ENCODE data around the gene SLC16A3.

SLC16A3 gene

DNA sequence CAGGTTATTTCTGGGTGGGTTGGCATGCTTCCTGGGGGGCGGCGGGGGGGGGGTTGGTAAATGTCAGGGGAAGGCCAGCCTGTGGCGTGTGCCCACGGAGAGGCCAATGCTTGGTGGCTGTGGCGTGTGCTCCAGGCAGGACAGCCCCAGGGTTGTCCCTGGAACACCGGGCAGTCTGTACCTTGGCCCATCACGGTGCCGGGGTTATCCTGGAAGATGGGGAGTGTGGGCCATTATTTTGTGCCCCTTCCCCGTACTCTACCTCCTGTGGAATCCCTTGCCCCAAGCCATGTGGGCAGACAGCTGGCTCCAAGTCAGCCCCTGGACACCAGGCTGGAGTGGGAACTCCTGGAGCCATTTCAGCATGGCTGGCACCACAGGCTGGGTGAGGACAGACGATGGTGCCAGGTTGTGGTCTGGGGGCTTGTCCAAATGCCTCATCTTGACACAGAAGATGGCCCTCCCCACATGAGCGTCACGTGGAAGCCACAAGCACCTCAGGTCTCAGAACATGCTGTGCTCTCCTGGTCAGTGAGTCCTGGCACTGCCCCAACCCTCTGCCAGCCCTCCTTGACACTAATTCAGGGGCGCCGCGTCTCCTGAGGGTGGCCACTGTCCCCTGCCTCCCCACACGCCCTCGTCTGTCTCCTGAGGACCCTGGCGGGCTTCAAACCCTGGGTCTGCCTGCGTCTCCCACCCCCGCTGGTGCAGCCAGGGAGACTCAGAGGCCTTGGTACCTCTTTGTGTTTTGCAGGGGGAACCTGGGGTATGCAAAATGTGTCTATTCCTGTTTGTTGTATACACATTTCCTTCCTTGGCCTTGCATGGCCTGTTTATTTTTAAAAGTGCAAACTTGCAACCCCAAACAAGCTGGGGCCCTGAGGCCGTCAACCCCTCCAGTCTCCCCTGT lies 4.3 kb downstream of the SLC16A3 start:
- no peak overlapping the region for H3K4me3 ChIP-seq (ENCODE audit: low read depth, low read length)

DNA sequence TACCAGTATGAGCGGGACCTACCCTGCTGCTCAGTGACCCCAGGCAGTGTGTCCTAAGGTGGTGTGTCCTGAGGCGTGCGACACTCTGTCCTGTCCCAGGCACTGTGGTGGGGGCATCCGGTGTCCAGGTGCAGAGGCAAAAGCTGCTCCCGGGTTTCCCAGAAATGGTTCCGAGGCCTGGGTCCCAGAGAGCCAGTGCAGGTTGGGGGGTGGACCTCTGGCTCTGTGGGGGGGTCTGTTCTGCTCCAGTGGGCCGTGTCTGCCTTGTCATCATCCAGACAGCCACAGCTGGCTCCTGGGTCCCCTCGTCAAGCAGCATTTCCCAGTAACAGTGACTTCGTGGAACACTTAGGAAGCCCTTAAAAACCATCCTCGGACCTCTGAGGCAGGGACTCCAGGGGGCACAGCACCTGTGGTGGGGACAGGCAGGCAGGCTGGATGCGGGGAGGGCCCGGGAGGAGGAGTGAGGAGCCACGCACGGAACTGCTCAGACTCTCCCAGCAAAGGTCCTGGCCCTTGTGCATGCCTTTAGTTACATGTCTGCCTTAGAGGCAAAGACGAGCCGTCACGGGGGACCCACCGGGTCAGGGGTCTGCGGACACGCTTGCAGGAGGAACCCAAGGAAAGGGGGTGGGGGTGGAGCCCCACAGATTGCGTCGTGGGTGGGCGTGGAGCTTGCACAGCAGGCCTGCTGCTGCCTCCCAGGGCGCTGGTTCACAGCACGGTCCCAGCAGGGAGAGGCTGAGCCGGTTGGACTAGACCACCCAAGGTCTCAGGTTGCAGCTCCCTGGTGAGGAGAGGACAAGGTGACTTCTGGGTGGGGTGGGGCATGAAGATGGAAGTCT lies 5.6 kb downstream of the SLC16A3 start:
- no peak for DNase-seq (ENCODE audit: low read depth)
- no peak overlapping the region for H3K4me3 ChIP-seq (ENCODE audit: low read depth, low read length)

More for the DNA sequence above, 4.3 kb downstream of the SLC16A3 start:
- no peak for DNase-seq (ENCODE audit: low read depth)

GRCh38 chr17:82235056-82235774 lies 6.4 kb downstream of the SLC16A3 start:
- no peak for DNase-seq (ENCODE audit: low read depth)
- no peak overlapping the region for H3K4me3 ChIP-seq (ENCODE audit: low read depth, low read length)

DNA sequence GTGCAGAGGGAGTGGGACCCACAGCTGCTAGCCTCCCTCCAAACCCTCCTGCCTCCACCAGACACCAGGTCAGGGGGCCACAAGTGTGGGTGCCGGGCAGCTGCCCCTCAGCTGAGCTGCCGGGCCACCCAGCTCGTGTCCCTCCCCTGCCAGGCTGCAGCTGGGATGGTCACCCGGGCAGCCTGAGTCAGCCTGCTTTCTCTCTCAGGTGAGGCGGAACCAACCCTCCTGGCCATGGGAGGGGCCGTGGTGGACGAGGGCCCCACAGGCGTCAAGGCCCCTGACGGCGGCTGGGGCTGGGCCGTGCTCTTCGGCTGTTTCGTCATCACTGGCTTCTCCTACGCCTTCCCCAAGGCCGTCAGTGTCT lies 6.9 kb downstream of the SLC16A3 start:
- H3K4me3 ChIP-seq (ENCODE audit: low read depth, low read length), result no peak overlapping the region
- DNase-seq (ENCODE audit: low read depth), result no peak

- no peak for DNase-seq (ENCODE audit: low read depth)
- H3K4me3 ChIP-seq (ENCODE audit: low read depth, low read length), result no peak overlapping the region
Measured at GRCh38 chr17:82236142-82236971, 7.5 kb downstream of the SLC16A3 start.

DNA sequence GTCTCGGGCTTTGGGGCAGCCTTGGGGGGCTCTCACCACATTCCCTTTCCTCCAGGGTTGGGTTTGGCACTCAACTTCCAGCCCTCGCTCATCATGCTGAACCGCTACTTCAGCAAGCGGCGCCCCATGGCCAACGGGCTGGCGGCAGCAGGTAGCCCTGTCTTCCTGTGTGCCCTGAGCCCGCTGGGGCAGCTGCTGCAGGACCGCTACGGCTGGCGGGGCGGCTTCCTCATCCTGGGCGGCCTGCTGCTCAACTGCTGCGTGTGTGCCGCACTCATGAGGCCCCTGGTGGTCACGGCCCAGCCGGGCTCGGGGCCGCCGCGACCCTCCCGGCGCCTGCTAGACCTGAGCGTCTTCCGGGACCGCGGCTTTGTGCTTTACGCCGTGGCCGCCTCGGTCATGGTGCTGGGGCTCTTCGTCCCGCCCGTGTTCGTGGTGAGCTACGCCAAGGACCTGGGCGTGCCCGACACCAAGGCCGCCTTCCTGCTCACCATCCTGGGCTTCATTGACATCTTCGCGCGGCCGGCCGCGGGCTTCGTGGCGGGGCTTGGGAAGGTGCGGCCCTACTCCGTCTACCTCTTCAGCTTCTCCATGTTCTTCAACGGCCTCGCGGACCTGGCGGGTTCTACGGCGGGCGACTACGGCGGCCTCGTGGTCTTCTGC lies 8.4 kb downstream of the SLC16A3 start:
- H3K4me3 ChIP-seq (ENCODE audit: low read depth, low read length), result no peak overlapping the region
- DNase-seq (ENCODE audit: low read depth), result no peak

DNA sequence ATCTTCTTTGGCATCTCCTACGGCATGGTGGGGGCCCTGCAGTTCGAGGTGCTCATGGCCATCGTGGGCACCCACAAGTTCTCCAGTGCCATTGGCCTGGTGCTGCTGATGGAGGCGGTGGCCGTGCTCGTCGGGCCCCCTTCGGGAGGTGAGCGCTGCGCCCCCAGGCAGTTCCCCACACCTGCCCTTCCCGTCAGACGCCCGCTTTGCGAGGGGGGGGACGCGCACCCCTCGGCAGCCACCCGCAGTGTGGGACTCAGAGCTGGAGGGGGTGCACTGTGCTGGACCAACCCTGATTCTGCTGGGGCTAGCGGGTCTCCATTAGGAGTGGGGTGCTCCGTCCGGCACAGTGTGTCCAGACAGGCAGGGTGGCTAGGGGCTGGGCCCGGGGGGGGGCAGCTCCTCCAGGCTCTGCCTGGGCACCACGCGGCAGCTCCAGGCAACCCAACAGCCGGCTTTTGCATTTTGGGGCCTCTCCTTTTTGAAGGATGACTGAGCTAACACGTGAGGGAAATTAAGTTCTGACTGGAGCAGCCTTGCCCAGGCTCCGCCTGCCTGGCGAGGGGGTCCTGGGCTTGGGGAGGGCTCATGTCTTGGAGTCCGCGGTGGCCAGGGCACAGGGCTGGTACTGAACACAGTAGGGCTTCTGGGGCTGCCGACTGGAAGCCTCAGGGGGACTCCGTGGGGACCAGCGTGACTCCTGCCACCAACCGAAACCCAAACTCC lies 9.1 kb downstream of the SLC16A3 start:
- no peak overlapping the region for H3K4me3 ChIP-seq (ENCODE audit: low read depth, low read length)
- DNase-seq (ENCODE audit: low read depth), result no peak

DNA sequence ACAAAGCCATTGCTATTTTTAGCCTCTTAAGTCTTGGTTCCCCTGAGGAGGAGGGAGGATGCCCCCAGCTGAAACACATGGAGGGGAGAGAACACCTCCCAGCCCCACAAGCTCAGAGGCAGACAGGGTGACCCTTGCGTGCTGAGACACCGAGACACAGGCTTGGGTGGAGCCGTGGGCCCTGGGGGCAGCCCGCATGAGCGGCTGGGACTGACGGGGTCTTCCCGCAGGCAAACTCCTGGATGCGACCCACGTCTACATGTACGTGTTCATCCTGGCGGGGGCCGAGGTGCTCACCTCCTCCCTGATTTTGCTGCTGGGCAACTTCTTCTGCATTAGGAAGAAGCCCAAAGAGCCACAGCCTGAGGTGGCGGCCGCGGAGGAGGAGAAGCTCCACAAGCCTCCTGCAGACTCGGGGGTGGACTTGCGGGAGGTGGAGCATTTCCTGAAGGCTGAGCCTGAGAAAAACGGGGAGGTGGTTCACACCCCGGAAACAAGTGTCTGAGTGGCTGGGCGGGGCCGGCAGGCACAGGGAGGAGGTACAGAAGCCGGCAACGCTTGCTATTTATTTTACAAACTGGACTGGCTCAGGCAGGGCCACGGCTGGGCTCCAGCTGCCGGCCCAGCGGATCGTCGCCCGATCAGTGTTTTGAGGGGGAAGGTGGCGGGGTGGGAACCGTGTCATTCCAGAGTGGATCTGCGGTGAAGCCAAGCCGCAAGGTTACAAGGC lies 9.8 kb downstream of the SLC16A3 start:
- DNase-seq (ENCODE audit: low read depth), result no peak
- H3K4me3 ChIP-seq (ENCODE audit: low read depth, low read length), result no peak overlapping the region

DNA sequence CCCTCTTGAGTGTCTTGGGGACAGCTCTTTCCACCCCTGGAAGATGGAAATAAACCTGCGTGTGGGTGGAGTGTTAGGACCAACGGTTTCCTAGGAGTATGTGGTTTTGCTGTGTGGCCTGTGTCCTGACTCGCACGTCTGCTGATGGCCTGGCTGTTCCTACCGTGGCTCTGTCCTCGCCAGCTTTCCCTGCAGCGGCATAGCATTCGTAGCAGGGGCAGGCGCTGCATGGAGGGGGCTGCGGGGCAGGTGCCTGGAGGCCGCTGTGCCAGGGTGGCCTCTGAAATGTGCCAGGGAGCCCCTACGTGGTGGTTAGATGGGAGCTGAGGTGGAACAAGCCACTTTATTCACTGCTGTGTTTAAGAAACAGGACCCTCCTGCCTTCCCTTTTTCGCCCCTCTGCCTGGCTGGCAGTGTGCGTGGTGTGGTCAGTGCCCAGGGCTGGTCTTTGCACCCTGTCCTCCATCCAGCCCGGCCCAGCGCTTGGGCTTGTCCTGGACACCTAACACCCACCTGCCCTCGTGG lies 10.6 kb downstream of the SLC16A3 start:
- H3K4me3 ChIP-seq (ENCODE audit: low read depth, low read length), result no peak overlapping the region
- no peak for DNase-seq (ENCODE audit: low read depth)

GRCh38 chr17:82239926-82240505 lies 11.2 kb downstream of the SLC16A3 start:
- no peak overlapping the region for H3K4me3 ChIP-seq (ENCODE audit: low read depth, low read length)
- no peak for DNase-seq (ENCODE audit: low read depth)

- H3K4me3 ChIP-seq (ENCODE audit: low read depth, low read length), result no peak overlapping the region
- DNase-seq (ENCODE audit: low read depth), result no peak
Measured at GRCh38 chr17:82240506-82241182, 11.8 kb downstream of the SLC16A3 start.

DNA sequence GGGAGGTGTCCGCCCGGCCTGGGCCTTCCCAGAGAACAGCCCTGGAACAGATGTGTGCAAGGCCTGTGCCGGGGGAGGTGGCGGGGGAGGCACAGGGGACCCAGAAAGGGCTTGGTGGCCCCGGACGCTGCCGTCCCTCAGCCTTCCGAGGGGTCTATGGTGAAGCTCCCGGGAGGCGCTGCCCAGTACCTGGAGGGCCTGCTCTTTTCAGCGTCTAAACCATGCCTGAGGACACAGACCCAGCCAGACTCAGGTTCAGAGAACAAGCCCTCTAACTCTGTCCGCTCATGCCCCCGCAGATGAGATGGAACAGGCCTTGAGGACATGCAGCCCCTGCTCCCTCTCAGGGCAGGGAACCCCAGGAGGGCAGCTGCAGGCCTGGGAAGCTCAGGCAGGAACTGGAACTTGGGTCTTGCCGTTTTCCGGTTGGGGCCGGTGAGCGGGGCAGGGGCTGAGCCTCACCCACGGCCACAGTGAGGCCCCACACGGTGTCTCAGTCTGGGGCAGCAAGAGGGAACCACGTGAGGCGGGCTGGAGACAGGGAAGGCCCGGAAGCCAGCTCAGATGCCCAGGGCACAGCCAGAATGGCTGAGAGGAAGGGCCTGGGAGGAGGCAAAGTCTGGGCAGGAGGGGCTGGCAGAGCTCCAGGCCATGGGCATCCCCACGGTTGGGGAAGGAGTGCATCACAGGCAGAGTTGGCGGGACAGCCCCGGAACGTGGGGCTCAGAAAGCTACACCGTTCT lies 12.5 kb downstream of the SLC16A3 start:
- no peak for DNase-seq (ENCODE audit: low read depth)
- no peak overlapping the region for H3K4me3 ChIP-seq (ENCODE audit: low read depth, low read length)

- H3K4me3 ChIP-seq (ENCODE audit: low read depth, low read length), result no peak overlapping the region
- DNase-seq (ENCODE audit: low read depth), result no peak
Measured at GRCh38 chr17:82241926-82242697, 13.3 kb downstream of the SLC16A3 start.

GRCh38 chr17:82242698-82242976 lies 13.8 kb downstream of the SLC16A3 start:
- H3K4me3 ChIP-seq (ENCODE audit: low read depth, low read length), result no peak overlapping the region
- no peak for DNase-seq (ENCODE audit: low read depth)

DNA sequence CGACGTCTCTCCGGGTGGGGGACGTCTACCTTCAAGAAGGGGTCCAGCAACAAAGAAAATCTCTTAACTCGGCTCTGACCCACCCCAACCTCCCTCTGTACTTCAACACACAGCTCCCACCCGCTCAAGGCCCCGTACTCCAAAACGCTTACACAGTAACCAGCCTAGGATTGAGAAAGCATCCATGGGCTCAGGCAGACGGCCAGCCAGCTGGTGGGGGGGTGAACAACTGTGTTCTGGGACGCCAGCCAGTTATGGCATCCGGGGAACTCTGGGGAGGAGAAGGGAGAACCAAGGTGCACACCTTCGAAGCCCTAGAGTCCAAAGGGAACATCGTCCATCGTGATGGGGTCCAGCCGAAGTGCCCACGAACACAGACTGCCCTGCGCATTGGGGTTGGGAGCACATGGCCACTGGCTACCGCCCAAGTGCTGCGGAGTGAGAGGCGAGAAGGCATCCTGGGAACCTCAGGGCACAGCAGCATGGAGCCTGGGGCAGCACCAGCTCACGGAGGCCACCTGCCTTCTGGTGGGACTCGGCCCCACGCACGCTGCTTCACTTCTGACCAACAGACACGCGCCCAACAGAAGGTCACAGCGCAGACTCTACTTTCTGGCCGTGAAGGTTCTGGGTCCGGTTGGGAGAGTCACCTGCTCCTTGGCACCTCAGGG lies 14.3 kb downstream of the SLC16A3 start:
- no peak for DNase-seq (ENCODE audit: low read depth)

More for the DNA sequence above, 14.3 kb downstream of the SLC16A3 start:
- H3K4me3 ChIP-seq (ENCODE audit: low read depth, low read length), result no peak overlapping the region

All from skeletal muscle cell (primary cell).